BLaER1 (cell line): Measurements from ENCODE around the gene MOV10.
A peak's percentile ranks its signal among the peaks of the same experiment; 100 is the strongest.

Source experiments
- H3K27ac ChIP-seq: shearing (Covaris generic); formaldehyde crosslinking; 2 replicates; pipeline ENCODE4 v1.8.1; 2022
- H3K27me3 ChIP-seq: shearing (Covaris generic); formaldehyde crosslinking; 2 replicates; pipeline ENCODE4 v1.8.1; 2022
- H3K36me3 ChIP-seq: shearing (Covaris generic); formaldehyde crosslinking; 2 replicates; pipeline ENCODE4 v1.8.1; 2022
- H3K4me1 ChIP-seq: shearing (Covaris generic); formaldehyde crosslinking; 2 replicates; pipeline ENCODE4 v1.8.1; 2022
- H3K4me2 ChIP-seq: shearing (Covaris generic); formaldehyde crosslinking; 2 replicates; pipeline ENCODE4 v1.8.1; 2022
- H3K4me3 ChIP-seq: shearing (Covaris generic); formaldehyde crosslinking; 2 replicates; pipeline ENCODE4 v1.8.1; 2022
- H3K9ac ChIP-seq: shearing (Covaris generic); formaldehyde crosslinking; 2 replicates; pipeline ENCODE4 v1.8.1; 2022
- H3K9me3 ChIP-seq: shearing (Covaris generic); formaldehyde crosslinking; 2 replicates; pipeline ENCODE4 v1.8.1; 2022
- H4K20me1 ChIP-seq: shearing (Covaris generic); formaldehyde crosslinking; 2 replicates; pipeline ENCODE4 v1.8.1; 2022
- Cebpa-rat ChIP-seq: shearing (Covaris generic); IDR thresholded peaks from 2 replicates; pipeline ENCODE4 v1.8.1; 2022

MOV10 gene

GRCh38 chr1:112710159-112710558 lies 35.7 kb downstream of the MOV10 start:
- Histone ChIP-seq H4K20me1 (peaks cover 14% of the 10 kb centered on the region), H3K4me1 (peaks cover 48% of the 10 kb centered on the region), H3K9me3 (no peaks in the 10 kb centered on the region), H3K36me3 (no peaks in the 10 kb centered on the region), H3K9ac (no peak overlapping the region), H3K27ac (no peak overlapping the region), H3K27me3 (peaks cover 21% of the 10 kb centered on the region), H3K4me3 (no peak overlapping the region), H3K4me2 (no peak overlapping the region)
- no peak for TF ChIP-seq Cebpa-rat

GRCh38 chr1:112710586-112710985 lies 36.1 kb downstream of the MOV10 start:
- H3K27ac ChIP-seq, result no peak overlapping the region
- H3K9me3 ChIP-seq, result no peaks in the 10 kb centered on the region
- TF ChIP-seq Cebpa-rat, result no peak
- peaks cover 45% of the 10 kb centered on the region for H3K4me1 ChIP-seq
- H3K27me3 ChIP-seq, result peaks cover 21% of the 10 kb centered on the region
- H3K4me2 ChIP-seq, result peak overlapping the region; percentile 48
- H4K20me1 ChIP-seq, result peaks cover 14% of the 10 kb centered on the region
- no peak overlapping the region for H3K9ac ChIP-seq
- H3K4me3 ChIP-seq, result no peak overlapping the region
- no peaks in the 10 kb centered on the region for H3K36me3 ChIP-seq

- Histone ChIP-seq H3K27me3 (peaks cover 21% of the 10 kb centered on the region), H3K36me3 (no peaks in the 10 kb centered on the region), H3K4me3 (no peak overlapping the region), H3K4me2 (peak overlapping the region; percentile 48), H3K4me1 (peaks cover 45% of the 10 kb centered on the region), H4K20me1 (peaks cover 14% of the 10 kb centered on the region), H3K9me3 (no peaks in the 10 kb centered on the region), H3K9ac (no peak overlapping the region), H3K27ac (no peak overlapping the region)
- no peak for TF ChIP-seq Cebpa-rat
Observed at GRCh38 chr1:112711041-112711440, 36.6 kb downstream of the MOV10 start.

DNA sequence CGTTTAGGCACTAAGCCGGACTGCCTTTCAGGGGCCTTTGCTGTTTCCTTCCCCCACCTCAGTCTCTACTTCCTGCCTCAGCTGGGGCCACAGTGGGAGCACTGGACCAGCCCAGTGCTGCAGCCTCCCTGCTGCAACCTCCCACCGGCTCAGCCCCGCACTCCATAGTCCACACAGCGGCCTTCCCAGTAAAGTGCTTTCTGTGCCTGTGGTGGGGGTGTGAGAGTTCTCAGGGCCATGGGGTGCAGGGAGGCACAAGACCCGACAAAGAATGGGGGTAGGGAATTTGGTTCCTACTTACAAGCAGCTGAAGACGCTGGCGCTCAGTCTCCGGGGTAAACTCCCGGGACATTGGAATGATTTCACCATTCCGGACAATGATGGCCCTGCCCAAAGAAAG lies 37.2 kb downstream of the MOV10 start:
- no peak overlapping the region for H3K9ac ChIP-seq
- H3K4me2 ChIP-seq, result peak overlapping the region; percentile 48
- H3K4me1 ChIP-seq, result peaks cover 49% of the 10 kb centered on the region

DNA sequence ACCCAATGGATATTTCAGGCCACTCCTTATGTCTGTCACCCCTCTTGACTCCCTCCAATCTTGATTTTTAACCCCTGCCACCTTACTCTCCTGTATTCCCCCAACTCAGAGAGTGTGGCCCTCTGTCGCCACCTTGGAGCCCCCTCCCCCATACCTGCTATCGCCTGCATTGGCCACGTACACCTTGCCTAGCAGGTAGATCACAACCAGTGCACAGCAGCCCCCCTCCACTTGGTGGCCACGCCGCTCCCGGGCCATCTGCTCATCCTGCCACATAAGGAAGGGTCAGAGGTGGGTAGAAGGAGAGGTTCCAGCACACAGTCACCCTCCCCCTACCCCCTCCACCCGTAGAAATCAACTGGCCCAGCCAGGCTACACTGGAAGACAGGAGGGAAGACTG lies 37.7 kb downstream of the MOV10 start:
- Histone ChIP-seq H3K9me3 (no peaks in the 10 kb centered on the region), H3K4me1 (peaks cover 51% of the 10 kb centered on the region), H3K36me3 (no peaks in the 10 kb centered on the region), H3K9ac (no peak overlapping the region), H3K27me3 (peaks cover 21% of the 10 kb centered on the region), H3K4me3 (no peak overlapping the region), H3K27ac (no peak overlapping the region), H3K4me2 (no peak overlapping the region), H4K20me1 (peaks cover 14% of the 10 kb centered on the region)
- TF ChIP-seq Cebpa-rat, result no peak

More for the DNA sequence above, 37.2 kb downstream of the MOV10 start:
- Histone ChIP-seq H3K4me3 (no peak overlapping the region), H4K20me1 (peaks cover 14% of the 10 kb centered on the region), H3K36me3 (no peaks in the 10 kb centered on the region), H3K9me3 (no peaks in the 10 kb centered on the region), H3K27me3 (peaks cover 21% of the 10 kb centered on the region), H3K27ac (no peak overlapping the region)
- no peak for TF ChIP-seq Cebpa-rat

- Histone ChIP-seq H3K36me3 (no peaks in the 10 kb centered on the region), H3K9ac (no peak overlapping the region), H3K9me3 (no peaks in the 10 kb centered on the region), H3K27me3 (peaks cover 21% of the 10 kb centered on the region), H3K27ac (no peak overlapping the region), H3K4me2 (no peak overlapping the region), H3K4me1 (peaks cover 47% of the 10 kb centered on the region), H4K20me1 (peaks cover 14% of the 10 kb centered on the region), H3K4me3 (no peak overlapping the region)
- TF ChIP-seq Cebpa-rat, result no peak
Observed at GRCh38 chr1:112712701-112713128, 38.3 kb downstream of the MOV10 start.

- peaks cover 21% of the 10 kb centered on the region for H3K27me3 ChIP-seq
- peaks cover 44% of the 10 kb centered on the region for H3K4me1 ChIP-seq
- no peak overlapping the region for H3K27ac ChIP-seq
- H3K4me3 ChIP-seq, result peak overlapping the region; percentile 75
- H3K4me2 ChIP-seq, result peak overlapping the region; percentile 99
- H3K9ac ChIP-seq, result peak overlapping the region; percentile 64; the same call in 1 of the 2 replicates
- no peaks in the 10 kb centered on the region for H3K9me3 ChIP-seq
- no peak for TF ChIP-seq Cebpa-rat
- no peaks in the 10 kb centered on the region for H3K36me3 ChIP-seq
- H4K20me1 ChIP-seq, result peaks cover 14% of the 10 kb centered on the region
Observed at GRCh38 chr1:112713466-112714312, 39.2 kb downstream of the MOV10 start.

GRCh38 chr1:112714313-112715263 lies 40.1 kb downstream of the MOV10 start:
- Histone ChIP-seq H3K4me1 (peaks cover 48% of the 10 kb centered on the region), H3K9ac (peak overlapping the region; percentile 64), H3K36me3 (no peaks in the 10 kb centered on the region), H4K20me1 (peaks cover 14% of the 10 kb centered on the region), H3K27ac (no peak overlapping the region), H3K4me2 (peak overlapping the region; percentile 99), H3K27me3 (peaks cover 21% of the 10 kb centered on the region), H3K9me3 (no peaks in the 10 kb centered on the region), H3K4me3 (peak overlapping the region; percentile 75)
- TF ChIP-seq Cebpa-rat, result no peak

DNA sequence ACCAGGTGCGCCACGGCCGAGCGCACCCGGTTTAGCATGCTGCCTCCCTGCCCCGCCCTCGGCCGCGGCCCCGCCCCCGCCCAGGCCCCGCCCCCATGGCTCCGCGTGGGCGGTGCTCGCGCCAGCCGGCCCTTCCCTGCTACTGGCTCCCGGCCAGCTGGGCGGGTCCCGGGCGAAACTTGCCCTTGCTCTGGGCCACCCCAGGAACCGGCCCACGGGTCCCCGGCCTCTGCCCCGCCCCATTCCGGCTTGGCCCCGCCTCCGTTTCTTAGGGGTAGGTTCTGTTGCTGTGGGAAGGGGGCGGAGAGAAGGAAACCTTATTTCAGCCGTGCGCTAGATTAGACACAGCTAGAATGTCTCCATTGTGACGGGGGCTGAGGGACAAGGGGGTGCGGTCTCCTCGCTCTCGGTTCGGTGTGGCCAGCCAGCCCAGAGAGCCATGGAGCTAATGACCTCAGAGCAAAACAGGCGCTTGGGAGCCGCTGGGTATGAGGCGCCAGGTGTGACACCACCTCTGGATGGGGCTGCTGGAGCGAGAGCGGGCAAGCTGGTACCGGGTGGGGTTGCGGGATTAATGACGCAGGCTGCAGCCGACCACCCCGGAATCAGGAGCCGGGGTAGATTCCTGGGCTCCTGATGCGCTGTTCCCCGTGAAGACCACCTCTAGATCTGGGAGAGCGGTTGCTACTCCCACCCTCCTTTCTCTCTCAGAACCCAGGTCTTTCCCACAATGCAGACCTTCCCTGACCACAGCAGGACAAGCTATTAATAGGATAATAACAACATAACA lies 41.0 kb downstream of the MOV10 start, which contains the start of gene PPM1J:
TSS of gene PPM1J (minus strand) at position 69 of the 790 bp plus-strand sequence. CDS start at position 38, 31 bp downstream.
- no peaks in the 10 kb centered on the region for H3K36me3 ChIP-seq
- H3K4me1 ChIP-seq, result peaks cover 48% of the 10 kb centered on the region
- H3K27me3 ChIP-seq, result peaks cover 21% of the 10 kb centered on the region
- H4K20me1 ChIP-seq, result peaks cover 14% of the 10 kb centered on the region
- no peak for TF ChIP-seq Cebpa-rat
- H3K9ac ChIP-seq, result peak within 1 kb of the TSS; percentile 65
- H3K4me2 ChIP-seq, result peak within 1 kb of the TSS; percentile 99
- H3K9me3 ChIP-seq, result no peaks in the 10 kb centered on the region
- H3K4me3 ChIP-seq, result peak within 1 kb of the TSS; percentile 75
- no peak within 1 kb of the TSS for H3K27ac ChIP-seq
